GM21723 (cell line): ENCODE data around the gene BANF2.
"Not testable (repeated sequence)": the region's sequence is repeated elsewhere in the genome, so short reads cannot be mapped to it uniquely, and the experiment has no call there.

Source experiments
- ATAC-seq: cut with Tn5 transposase; IDR thresholded peaks from one replicate; pipeline ENCODE4 v1.9.1; 2021; ENCODE audit warnings: mild to moderate bottlenecking, moderate library complexity; ENCODE audit not compliant: unreplicated experiment

Gene BANF2

GRCh38 chr20:17682103-17682888, 17.5 kb upstream of the BANF2 start, which contains the start of gene RRBP1:
Gene RRBP1 (minus strand): TSS chr20:17682242. CDS start chr20:17660507, 21,735 bp downstream.
- peak; percentile 89 for ATAC-seq

DNA sequence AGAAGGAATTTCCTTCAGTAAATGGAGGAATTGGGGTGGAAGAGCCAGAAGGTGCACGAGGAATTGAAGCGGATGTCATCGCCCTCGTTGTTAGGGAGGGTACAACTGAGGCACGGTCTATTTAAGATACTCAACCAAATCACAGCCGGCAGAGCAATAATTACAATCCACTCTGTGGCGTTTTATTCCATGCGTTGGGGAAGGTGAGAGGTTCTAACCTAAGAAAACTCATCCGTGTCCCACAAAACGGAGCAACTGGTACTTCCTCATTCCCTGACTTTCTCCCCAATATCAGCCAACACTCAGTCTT, 16.9 kb upstream of the BANF2 start:
- ATAC-seq: no peak

- no peak for ATAC-seq
Observed at GRCh38 chr20:17683218-17684076, 16.3 kb upstream of the BANF2 start.

- ATAC-seq: no peak
Observed at GRCh38 chr20:17684077-17684888, 15.5 kb upstream of the BANF2 start.

DNA sequence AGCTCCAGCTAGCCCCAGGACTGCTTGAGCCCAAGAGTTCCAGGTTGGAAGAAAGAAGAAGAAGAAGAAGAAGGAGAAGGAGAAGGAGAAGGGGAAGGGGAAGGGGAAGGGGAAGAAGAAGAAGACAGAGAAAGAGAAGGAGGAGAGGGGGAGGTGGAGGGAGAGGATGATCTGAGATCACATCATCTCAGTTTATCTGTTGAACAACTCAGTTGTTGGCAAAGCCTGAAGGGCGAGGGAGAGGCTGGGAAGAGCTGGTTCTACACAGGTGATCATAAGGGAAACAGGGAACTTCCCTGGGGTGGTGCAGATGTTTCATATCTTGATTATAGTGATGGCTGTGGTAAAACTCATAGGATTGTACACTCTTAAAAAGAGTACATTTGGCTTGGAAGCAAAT, 14.6 kb upstream of the BANF2 start:
- ATAC-seq: no peak

DNA sequence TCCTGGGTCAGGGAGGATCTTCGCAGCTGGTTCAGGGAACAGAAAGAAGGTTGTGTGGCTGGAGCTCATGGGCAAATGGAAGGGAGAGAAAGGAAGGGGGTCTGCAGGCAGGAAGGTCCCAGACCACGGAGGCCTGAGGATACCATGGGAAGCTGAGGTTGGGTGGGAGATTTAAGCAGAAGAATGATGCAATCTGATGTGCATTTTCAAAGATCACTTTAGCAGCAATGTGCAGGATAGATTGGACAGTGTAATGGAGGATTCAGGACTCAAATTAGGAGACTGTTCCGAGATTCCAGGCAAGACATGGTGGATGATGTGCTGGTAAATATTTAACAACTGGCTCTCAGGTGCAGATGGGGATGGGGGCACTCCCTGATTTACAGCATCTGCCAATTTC, 12.0 kb upstream of the BANF2 start:
- ATAC-seq: no peak

GRCh38 chr20:17688965-17689364, 10.8 kb upstream of the BANF2 start:
- ATAC-seq: no peak

DNA sequence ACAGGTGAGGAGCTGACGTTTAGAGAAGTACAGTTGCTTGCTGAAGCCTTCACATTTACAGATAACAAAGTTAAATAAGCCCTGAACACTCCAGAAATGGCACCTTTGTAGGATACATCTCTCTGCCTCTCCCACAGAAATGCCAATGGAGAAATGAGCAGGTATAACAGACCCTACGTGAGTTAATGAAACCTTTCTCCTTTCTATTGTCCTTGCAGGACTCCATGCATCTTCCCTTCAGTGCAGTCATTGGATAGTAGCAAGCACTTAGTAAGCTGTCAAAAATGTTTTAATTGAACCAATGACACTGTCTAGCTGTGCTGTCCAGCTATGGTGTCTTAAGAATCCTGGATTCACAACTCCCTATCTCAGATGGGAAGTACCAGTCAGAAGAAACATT, 9.6 kb upstream of the BANF2 start:
- ATAC-seq: no peak

- ATAC-seq: no peak
Observed at GRCh38 chr20:17691758-17692157, 8.0 kb upstream of the BANF2 start.

- ATAC-seq: no peak
Observed at GRCh38 chr20:17693444-17694001, 6.2 kb upstream of the BANF2 start.

- no peak for ATAC-seq
Observed at GRCh38 chr20:17694767-17695166, 5.0 kb upstream of the BANF2 start.

GRCh38 chr20:17696287-17696686, 3.5 kb upstream of the BANF2 start:
- no peak for ATAC-seq

- no peak for ATAC-seq
Observed at GRCh38 chr20:17697171-17697570, 2.6 kb upstream of the BANF2 start.

GRCh38 chr20:17698384-17698783, 1.4 kb upstream of the BANF2 start:
- no peak for ATAC-seq

DNA sequence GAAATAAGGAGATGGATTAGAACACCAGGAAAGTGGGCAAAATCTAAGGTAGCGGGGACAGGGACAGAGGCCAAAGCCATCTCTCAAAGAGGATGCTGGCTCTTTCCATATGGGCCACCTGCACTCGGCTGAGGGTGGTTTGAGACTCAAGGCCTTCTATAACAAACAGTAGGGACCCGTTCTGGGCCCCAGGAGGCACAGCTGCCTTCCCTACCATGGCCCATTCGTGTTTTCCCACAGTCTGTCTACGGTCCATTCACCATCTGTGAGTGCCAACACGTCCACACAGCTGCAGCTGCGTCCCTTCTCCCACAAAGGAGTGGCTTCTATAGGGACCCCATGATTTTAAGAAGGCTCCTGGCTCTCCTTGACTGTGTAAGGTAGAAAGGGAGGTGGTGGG, 871 bp downstream of the BANF2 start:
- ATAC-seq: no peak

DNA sequence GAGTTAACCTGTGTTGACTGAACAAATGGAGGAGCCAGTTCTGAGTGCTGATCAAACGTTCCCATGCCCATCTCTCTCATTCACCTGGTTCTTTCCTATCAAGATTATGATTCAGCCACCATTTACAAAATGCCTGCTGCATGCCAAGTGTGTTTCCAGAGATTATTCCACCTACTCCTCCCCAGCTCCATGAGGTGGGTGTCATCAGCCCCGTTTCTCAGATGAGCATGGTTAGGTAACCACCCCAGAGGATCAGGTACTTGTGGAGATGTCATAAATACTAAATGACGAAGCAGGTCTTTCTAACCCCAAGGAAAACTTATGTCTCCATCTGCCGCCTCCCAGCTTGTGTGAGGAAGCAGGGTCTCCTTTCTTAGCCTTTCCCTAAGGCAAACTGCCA, 2.1 kb downstream of the BANF2 start:
- no peak for ATAC-seq

- ATAC-seq: no peak
Observed at GRCh38 chr20:17704589-17705317, 5.0 kb downstream of the BANF2 start.

GRCh38 chr20:17705916-17706315, 6.2 kb downstream of the BANF2 start:
- no peak for ATAC-seq

DNA sequence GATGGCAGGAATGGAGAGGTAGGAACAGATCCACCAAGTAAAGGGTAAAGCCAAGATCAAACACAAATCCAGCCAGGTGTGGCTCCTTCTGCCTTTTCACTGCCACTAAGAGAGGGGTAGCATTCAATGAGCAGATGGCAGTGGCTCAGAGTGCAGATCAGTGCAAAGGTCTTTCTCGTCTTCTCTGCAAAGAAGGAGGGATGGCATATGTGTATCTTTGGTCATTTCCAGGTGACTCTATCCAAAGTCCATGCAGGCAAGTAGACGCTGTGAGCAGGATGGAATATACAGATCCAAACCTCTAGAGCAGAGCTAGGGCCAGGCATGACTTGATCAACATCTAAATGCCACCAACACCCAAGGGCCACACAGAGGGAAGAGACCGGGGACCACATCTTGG, 6.9 kb downstream of the BANF2 start:
- ATAC-seq: no peak

DNA sequence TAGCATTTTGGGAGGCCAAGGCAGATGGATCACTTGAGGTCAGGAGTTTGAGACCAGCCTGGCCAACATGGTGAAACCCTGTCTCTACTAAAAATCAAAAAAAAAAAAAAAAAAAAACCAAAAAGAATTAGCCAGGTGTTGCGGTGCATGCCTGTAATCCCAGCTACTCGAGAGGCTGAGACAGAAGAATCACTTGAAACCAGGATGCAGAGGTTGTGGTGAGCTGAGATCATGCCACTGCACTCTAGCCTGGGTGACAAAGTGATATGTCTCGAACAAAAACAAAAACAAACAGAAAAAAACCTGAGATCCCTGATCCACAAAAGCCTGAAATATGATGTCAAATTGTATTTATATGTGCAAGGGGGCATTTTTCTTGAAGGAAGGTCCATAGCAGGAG, 8.2 kb downstream of the BANF2 start:
- not testable (repeated sequence) for ATAC-seq
